ENCODE results near the gene RIMS4.

The RIMS4 gene

GRCh38 chr20:44832724-44833123 is 22.4 kb upstream of the RIMS4 start:
- no peak for DNase-seq (ENCODE audit: low read depth in 1 of 2, low spot score in 1 of 2)
- H3K27me3 ChIP-seq (ENCODE audit: insufficient read depth, poor library complexity, severe bottlenecking): peaks cover 8% of the 10 kb centered on the region

GRCh38 chr20:44830995-44831394 is 20.6 kb upstream of the RIMS4 start:
- H3K4me3 ChIP-seq (replicated peaks; ENCODE audit: insufficient read depth, low read length): no peak overlapping the region
- no peak overlapping the region for H3K27ac ChIP-seq (replicated peaks)
- H3K27me3 ChIP-seq (ENCODE audit: insufficient read depth, poor library complexity, severe bottlenecking): peaks cover 12% of the 10 kb centered on the region
- no peak for TF ChIP-seq POLR2AphosphoS5 (IDR thresholded peaks at IDR 0.05; ENCODE audit: low read depth)
- TF ChIP-seq GABPA (IDR thresholded peaks at IDR 0.05; ENCODE audit: low read depth): no peak
- TF ChIP-seq REST (IDR thresholded peaks at IDR 0.05; ENCODE audit: insufficient replicate concordance, low read depth): no peak
- TF ChIP-seq SPI1 (IDR thresholded peaks at IDR 0.05; ENCODE audit: borderline replicate concordance, low read depth): no peak
- TF ChIP-seq CTCF (IDR thresholded peaks at IDR 0.05; ENCODE audit: insufficient read depth, low read length): no peak
- DNase-seq (ENCODE audit: low read depth in 1 of 2, low spot score in 1 of 2): no peak

More at GRCh38 chr20:44832724-44833123, 22.4 kb upstream of the RIMS4 start:
- Histone ChIP-seq H3K27ac (replicated peaks) (no peak overlapping the region), H3K4me3 (replicated peaks; ENCODE audit: insufficient read depth, low read length) (no peak overlapping the region)
- no peak for TF ChIP-seq SPI1 (IDR thresholded peaks at IDR 0.05; ENCODE audit: borderline replicate concordance, low read depth)
- TF ChIP-seq POLR2AphosphoS5 (IDR thresholded peaks at IDR 0.05; ENCODE audit: low read depth): no peak
- TF ChIP-seq REST (IDR thresholded peaks at IDR 0.05; ENCODE audit: insufficient replicate concordance, low read depth): no peak
- TF ChIP-seq GABPA (IDR thresholded peaks at IDR 0.05; ENCODE audit: low read depth): no peak
- TF ChIP-seq CTCF (IDR thresholded peaks at IDR 0.05; ENCODE audit: insufficient read depth, low read length): no peak

GRCh38 chr20:44830523-44830922 is 20.2 kb upstream of the RIMS4 start:
- DNase-seq (ENCODE audit: low read depth in 1 of 2, low spot score in 1 of 2): no peak
- Histone ChIP-seq H3K27ac (replicated peaks) (no peak overlapping the region), H3K4me3 (replicated peaks; ENCODE audit: insufficient read depth, low read length) (no peak overlapping the region), H3K27me3 (ENCODE audit: insufficient read depth, poor library complexity, severe bottlenecking) (peaks cover 12% of the 10 kb centered on the region)
- TF ChIP-seq GABPA (IDR thresholded peaks at IDR 0.05; ENCODE audit: low read depth) (no peak), REST (IDR thresholded peaks at IDR 0.05; ENCODE audit: insufficient replicate concordance, low read depth) (no peak), POLR2AphosphoS5 (IDR thresholded peaks at IDR 0.05; ENCODE audit: low read depth) (no peak), CTCF (IDR thresholded peaks at IDR 0.05; ENCODE audit: insufficient read depth, low read length) (no peak), SPI1 (IDR thresholded peaks at IDR 0.05; ENCODE audit: borderline replicate concordance, low read depth) (no peak)

Measured in HL-60 (cell line).